GM21576 (cell line): ENCODE measurements around the gene ATP2B1.

ENCODE experiments used
- ATAC-seq: cut with Tn5 transposase; IDR thresholded peaks from one replicate; pipeline ENCODE4 v1.9.1; 2021; ENCODE audit warnings: mild to moderate bottlenecking, moderate library complexity; ENCODE audit not compliant: unreplicated experiment

Gene ATP2B1

GRCh38 chr12:89694542-89694941 lies 14.1 kb downstream of the ATP2B1 start:
- ATAC-seq: no peak

DNA sequence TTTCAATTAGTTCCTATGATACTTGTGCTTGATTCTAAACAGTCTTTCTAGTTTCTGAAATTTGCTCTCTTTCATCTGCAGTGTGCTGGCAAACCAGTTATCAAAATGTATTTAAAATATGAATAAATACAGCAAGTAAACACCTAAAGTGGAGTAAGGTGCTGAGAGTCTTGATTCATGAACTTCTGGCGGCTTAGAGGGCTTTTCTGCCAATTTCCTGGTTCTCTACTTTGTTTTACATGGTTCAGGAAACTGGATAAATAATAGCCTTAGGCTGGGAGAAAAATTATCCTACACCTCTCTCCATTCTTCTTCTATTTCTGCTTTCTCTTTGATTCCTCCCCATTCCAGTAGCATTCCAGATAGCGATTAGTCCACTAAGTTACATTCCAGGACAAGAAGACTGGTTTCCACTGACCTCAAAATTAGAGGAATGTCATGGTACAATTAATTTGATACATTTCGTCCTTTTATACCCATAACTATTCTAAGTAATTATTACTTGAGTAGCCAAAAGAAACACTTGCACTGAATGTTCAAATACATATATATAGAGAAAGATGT lies 14.9 kb downstream of the ATP2B1 start:
- no peak for ATAC-seq

DNA sequence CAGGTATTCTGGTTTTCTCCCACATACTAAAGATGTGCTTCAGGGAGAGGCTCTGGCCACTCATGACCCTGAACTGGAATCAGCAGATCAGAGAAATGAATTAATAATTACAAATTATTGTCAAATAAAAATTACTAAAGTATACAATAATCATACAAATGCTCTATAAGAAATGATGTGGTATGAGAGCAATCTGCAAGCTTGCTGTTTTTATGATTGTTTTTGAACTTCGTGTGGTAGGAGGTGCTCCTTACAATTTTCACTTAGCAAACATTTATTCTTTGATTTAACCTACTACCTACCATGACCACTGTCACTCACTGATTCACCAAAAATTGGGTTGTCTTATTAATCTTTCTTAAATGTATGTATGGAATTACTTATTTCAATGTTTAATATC lies 16.2 kb downstream of the ATP2B1 start:
- ATAC-seq: no peak

DNA sequence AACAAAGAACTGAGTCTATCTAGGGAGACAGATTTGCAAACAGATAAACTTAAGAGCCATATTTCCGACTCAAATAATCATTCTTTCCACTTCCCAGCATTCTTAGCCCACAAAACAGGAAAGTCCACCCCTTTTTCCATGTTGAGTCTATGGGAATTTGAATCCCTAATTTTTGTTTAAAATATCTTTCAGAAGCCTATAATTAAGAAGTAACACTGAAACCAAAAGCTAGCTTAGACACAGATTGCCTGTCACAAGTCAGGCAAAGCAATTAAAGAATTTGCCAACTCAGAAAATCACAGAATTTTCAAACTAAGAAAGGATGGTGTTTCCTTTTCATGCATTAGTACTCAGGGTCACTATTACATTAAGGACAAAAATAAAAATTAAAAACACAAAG lies 17.0 kb downstream of the ATP2B1 start:
- no peak for ATAC-seq

DNA sequence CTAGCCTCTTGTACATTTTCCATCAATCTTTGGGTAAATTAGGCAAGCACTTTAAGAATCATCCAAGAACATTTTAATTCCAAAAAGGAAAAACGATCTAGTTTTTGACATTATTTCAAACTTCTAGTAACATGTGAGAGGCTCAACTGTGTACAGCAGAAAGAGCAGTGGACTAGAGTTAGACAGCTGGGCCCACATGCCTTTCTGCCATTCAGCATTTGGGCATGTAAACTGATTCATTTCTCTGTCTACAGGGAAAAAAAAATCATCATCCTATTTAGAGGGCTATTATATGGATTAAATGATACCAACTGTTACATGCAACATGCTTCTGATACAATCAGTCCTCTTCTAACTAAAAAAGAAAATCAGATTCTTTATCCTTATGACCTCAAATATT lies 17.7 kb downstream of the ATP2B1 start:
- no peak for ATAC-seq

- no peak for ATAC-seq
Observed at GRCh38 chr12:89689306-89689705, 19.3 kb downstream of the ATP2B1 start.

- no peak for ATAC-seq
Observed at GRCh38 chr12:89686311-89686710, 22.3 kb downstream of the ATP2B1 start.

DNA sequence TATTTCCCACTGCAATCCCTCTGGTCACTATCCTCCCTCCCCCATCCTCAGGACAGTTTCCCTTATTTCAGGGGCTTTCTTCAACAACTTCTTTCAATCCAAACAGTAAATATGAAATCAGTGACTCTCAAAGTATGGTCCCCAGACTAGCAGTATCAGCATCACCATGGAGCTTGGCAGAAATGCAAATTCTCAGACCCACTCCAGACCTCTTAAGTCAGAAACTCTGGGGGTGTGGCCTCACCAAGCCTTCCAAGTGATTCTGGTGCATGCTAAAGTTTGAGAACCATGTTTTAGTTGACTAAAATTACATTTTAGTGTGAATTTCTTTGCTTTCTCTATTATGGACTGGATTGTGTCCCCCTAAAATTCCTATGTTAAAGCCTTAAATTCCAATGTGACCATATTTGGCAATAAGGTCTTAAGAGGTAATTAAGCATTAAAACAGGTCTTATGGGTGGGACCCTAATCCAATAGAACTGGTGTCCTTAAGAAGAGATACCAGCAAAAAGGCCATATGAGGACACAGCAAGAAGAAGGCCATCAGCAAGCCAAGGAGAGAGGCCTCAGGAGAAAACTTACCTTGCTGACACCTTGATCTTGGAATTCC lies 23.2 kb downstream of the ATP2B1 start:
- no peak for ATAC-seq

GRCh38 chr12:89684136-89684535 lies 24.5 kb downstream of the ATP2B1 start:
- no peak for ATAC-seq

DNA sequence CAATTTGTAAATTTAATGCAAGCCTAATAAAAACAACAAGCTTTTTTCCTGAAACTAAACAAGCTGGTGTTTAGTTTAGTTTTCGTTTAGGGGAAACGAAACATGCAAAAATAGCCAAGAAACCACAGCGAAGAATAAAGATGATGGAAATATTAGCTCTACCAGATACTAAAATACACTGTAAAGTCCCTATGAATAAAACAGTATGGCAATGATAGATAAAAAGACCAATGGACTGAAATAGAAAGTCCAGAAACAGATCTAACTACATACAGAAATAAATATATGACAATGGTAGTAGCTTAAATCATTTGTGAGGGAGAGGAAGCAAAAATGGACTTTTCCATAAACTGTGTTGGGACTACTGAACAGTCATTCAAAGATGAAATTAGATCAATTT lies 26.4 kb downstream of the ATP2B1 start:
- ATAC-seq: no peak

GRCh38 chr12:89680409-89680808 lies 28.2 kb downstream of the ATP2B1 start:
- ATAC-seq: no peak

DNA sequence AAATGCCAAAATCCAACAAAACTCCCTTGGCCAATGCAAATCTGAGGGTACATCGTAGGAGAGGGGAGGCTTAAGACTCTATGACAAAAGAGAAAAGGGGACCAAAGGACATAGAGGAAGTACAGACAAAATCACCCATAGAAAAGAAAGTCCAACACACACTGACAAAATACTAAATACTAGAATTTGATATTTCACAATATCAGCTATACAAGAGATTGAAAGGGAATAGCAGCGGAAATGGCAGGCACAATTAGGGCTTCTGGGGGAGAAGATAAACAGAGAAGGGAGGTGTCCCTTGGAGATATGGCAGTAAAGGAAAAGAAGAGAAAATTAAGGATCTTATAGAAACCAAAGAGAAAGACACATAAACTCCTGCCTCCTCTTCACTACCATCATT lies 29.0 kb downstream of the ATP2B1 start:
- ATAC-seq: no peak

GRCh38 chr12:89678225-89678624 lies 30.4 kb downstream of the ATP2B1 start:
- ATAC-seq: no peak

DNA sequence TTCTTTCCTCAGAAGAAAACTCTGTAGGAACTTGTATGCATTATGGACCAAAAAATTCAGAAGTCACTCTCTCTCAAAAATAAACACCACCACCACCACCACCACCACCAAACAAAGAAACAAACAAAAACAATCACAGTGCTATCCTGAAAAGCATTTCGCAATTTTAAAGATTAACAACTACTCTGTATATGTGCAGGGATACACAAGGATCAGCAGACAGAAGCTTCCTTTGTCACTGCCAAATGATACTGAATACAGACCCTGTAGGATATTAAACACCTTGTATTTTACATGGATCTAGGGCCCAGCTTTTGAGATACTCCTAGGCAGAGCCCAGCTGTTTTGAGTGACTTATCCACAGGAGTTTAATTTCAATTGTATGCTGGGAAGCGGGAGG lies 31.7 kb downstream of the ATP2B1 start:
- no peak for ATAC-seq

DNA sequence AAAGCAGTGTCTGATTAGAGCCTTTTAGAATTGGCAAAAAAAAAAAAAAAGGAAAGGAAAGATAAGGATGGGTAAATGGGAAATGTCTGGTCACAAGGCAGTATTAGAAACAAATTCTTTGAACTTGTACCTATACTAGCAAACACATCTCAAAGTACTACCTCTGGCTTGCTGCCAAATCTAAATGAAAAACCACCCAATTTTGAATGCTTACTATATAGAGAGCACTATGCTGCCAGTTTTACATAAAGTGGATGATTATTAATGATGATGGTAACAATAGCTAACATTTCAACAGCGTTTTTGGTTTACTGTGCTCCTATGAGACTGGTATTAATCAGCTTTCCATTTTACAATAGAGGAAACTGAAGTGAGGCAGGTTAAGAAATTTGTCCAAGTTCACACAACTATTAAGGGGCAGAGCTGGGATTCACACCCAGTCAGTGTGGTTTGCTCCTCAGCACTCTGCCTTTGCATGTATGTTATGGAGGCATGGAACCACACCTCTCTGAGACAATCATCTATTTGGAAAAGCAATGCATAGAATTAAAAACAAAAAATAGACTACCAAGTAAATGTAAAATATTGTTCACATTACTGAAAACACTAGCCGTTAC lies 34.2 kb downstream of the ATP2B1 start:
- no peak for ATAC-seq

GRCh38 chr12:89673603-89674002 lies 35.0 kb downstream of the ATP2B1 start:
- ATAC-seq: no peak

GRCh38 chr12:89672589-89672979 lies 36.1 kb downstream of the ATP2B1 start:
- peak; percentile 3 for ATAC-seq

DNA sequence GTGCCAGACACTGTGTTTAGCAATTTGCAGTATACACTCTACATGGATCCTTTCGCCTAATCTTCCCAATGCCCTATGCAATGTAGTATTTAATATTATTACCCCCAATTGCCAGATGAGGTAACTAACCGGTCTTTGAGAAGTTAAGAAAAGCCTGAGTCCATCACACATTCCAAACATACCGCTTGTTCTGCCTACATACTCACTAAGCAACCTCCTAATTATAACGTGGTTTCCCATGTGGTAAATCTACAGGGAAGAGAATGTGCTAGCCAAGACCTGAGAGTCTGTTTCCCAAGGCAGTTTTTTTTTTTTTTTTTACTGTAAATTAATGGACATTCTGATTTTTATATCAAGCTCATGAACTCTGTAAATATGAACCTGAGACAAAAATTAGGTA lies 37.2 kb downstream of the ATP2B1 start:
- ATAC-seq: no peak

DNA sequence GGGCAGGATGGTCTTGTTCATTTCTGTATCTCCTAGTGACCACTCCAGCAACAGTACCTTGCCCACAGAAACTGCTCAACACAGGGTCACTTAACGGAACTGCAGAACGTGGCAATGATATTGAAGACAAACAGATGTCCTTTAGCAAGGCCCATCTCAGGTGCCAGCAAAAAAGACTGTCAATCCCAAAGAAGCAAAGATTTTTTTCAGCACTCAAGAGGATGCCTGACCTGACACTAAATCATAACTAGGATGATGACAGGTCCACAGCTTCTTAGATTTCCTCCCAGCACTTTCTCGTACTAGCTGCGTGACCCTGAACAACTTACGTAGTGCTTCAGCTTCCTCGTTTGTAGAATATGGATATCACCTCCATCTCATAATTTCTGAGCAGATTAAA lies 39.4 kb downstream of the ATP2B1 start:
- ATAC-seq: no peak

- ATAC-seq: no peak
Observed at GRCh38 chr12:89665556-89665955, 43.1 kb downstream of the ATP2B1 start.

DNA sequence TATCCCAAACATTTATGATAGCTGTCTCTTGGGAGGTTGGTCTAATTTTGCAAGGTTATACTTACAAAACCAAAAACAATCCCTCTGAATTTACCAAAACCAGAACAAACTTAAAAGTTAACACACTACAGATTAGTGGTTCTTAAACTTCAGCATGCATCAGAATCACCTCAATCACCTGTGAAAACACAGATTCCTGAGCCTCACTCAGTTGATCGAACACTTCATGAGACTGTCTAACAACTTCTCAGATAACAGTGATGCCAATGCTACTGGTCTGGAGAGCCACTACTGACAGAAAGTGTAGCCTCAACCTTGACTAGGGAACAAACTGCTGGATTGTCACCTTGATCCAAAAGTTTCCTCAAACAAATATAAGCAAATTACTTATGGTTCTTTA lies 44.2 kb downstream of the ATP2B1 start:
- ATAC-seq: no peak

DNA sequence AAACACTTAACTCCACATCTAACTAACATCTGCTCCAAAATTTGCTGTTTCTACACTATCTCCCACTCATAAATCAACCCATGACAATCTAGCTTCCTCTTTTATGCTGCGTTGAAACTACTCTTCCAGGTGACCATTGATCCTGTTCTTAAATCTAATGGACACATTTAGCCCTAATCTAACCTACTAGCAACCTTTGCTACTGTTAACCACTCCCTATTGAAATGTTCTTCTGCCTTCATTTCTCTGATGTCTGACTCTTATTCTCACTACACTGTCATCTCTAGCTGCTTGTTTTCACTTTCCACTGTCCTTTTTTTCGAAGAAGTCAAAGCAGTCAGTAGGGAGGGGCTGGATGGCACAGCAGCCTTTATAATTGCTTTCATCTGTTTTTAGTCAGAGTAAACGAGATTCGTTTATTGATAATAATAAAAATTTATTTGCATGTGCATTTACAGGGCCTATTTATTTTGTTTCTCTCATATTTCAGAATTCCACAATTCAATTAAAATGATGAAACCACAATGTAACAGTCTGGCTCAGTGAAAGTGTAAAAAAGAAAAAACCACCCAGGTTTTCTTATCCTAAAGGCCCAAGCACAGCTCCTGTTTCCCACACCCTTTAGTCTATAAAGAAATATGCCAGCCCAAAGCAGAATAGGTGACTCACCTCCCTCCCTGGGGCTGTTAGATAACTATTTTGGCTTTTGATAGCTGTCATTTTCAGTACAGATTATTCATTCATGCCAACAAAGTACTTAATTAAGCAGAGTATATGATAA lies 44.9 kb downstream of the ATP2B1 start:
- peak; percentile 83 for ATAC-seq
